Mesenteric fat pad (tissue), 1 donor: ENCODE data around the gene GRM1. TPM values are rescaled to one million over a fixed set of nuclear protein-coding genes. Genes with fewer than 3 reads are reported as not detected.
"Not testable (repeated sequence)": the region's sequence is repeated elsewhere in the genome, so short reads cannot be mapped to it uniquely, and the experiment has no call there.

Experiments used
- DNase-seq: peaks from one replicate; pipeline ENCODE4 v3.0.0-alpha.2; 2020; ENCODE audit warnings: low spot score
- total RNA-seq: library from RNA; stranded (reverse); fragmentation: NEBNext Ultra II Directional; extraction: Animal tissue kit (Norgen Biotek cat#: 25700); gene quantifications from one replicate; pipeline ENCODE4 v1.2.1, GENCODE V29; 2021
- donor health status: DM: yes; HTN: yes; CAD: no.

The GRM1 gene
- total RNA-seq, 1 donor from 2014 or later: not detected

DNA sequence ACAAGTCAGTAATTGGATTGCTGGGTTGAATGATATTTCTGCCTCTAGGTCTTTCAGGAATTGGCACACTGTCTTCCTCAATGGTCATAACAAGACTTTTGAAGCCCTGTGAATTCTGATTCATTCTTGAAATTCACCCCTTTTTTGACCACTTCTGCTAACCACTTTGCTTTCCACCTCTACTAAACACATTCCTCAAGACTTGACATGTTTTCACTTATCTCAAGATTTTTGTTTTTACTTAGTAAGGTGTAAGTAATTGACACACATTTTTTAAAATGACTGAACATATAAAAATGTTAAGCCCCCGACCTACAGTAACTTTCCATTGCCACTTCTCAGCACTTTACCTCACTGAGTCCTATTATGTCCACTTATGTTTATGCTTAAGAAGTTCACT is 239.1 kb downstream of the GRM1 start:
- DNase-seq: no peak

DNA sequence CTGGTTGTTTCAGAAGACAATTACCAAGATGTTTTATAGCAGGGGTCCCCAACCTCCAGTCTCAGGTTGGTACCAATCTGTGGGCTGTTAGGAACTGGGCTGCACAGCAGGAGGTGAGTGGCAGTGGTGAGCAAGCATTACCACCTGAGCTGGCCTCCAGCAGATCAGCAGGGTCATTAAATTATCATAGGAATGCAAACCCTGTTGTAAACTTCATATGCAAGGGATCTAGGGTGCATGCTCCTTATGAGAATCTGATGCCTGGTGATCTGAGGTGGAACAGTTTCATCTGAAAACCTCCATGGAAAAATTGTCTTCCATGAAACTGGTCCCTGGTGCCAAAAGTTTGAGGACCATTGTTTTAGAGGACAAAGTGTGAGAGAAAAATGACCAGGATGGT is 240.6 kb downstream of the GRM1 start:
- DNase-seq: no peak

DNA sequence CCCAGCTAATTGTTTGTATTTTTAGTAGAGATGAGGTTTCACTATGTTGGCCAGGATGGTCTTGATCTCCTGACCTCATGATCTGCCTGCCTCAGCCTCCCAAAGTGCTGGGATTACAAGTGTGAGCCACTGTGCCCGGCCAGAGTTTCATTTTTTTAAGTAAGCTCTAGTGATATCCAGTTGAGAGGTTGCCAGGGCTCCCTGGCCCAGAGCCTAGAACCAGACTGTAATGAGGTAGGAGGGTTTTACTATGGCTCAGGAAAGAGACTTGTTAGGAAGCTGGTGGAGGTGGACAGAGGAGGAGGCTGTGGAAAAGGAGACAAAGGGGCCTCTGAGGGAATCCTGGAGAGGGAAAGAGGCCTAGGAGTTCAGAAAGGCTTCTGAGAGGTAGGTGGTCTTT is 242.3 kb downstream of the GRM1 start:
- not testable (repeated sequence) for DNase-seq

DNA sequence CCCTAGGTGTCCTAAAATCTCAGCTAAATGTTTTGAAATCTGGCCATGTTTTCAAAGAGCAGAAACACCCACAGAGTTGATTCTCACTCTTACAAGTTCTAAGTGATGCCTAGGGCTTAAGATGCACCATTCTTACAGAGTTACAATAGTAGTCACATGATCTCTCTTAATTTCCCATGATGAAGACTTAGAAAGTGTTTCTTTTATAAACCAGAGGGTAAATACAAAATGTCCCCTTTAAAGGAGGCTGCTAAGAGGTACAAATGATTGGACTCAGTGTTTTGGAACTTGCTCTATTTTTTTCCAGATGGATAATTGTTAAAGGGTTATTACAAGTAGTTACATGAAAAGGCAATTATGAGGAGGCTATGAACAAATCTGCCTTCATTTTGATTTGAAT is 244.6 kb downstream of the GRM1 start:
- no peak for DNase-seq

DNA sequence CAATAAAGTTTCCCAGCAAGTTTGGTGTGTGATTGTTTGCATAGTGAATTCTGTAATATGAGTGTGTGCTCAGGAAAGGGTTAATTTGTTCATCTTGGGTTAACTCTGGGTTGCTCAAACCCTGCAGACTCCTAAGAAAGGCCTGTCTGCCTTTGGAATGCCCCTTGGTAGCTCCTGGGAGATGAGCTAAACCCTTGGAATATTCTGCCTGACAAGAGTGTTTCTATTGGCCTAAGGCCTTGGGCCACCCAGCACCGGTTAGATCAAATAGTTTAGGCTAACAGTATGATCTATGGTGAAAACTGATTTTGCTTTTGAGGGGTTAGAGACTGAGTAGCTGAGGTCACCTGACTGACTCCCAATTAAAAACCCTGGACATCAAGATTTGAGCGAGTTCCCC is 248.3 kb downstream of the GRM1 start:
- DNase-seq: no peak

DNA sequence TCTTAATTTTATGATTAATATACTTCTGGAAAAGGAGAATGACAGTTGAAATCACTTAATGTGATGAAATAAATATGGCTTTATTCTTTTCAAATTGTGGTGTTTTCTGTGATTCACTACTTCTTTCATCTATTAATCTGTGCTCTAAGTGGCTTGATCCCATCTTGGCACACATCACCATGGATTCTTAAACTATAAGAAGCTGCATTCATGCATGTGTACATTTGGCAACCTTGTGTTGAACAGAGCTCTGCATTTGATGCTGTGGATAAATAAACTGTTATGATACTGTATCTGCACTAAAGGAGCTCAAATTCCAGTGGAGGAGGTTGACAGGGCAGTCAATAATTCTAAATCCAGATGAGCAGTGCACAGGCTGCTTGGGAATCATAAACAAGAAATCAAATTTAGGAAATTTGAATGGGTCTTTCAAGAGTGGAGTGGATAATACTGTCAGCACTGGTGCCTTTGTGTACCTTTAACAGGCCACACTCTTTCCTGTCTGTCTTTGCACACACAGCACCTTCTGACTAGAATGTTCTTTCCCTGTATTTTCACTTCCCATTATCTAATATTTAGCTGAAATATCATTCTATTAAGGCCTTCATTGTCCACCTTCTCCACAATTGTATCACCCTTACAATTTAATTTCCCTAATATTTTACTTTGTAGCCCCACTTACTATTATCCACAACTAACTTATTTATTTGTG is 252.9 kb downstream of the GRM1 start:
- DNase-seq: no peak

DNA sequence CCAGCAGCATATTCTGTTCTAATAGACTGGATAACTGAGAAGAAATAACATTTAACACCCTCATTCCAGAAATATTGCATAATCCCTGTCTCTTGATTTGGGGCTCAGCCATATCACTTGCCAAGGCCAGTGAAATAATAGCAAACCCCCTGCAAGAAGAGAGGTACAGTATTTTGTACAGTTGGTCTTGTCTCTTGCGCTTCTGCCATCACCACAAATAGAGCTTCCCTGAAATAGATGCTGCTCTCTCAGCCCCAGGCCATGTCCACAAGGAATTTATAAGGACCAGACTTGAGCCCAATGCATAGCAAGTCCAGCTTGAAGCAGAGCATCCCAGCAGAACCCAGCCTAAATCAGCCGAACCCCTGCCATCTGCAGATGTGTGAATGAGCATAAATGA is 254.0 kb downstream of the GRM1 start:
- no peak for DNase-seq

DNA sequence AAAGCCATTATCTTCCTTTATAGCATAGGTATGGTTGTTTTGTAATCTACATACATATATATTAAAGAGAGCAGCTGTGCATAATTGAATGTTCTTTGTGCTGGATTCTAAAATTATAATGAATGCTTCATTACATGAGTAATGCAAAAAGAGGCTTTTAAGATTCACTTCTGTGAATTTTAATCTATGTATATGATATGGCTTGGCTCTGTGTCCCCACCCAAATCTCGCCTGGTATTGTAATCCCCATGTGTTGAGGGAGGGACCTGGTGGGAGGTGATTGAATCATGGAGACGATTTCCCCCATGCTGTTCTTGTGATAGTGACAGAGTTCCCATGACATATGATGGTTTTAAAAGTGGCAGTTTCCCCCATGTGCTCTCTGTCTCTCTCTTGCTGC is 255.4 kb downstream of the GRM1 start:
- DNase-seq: no peak

DNA sequence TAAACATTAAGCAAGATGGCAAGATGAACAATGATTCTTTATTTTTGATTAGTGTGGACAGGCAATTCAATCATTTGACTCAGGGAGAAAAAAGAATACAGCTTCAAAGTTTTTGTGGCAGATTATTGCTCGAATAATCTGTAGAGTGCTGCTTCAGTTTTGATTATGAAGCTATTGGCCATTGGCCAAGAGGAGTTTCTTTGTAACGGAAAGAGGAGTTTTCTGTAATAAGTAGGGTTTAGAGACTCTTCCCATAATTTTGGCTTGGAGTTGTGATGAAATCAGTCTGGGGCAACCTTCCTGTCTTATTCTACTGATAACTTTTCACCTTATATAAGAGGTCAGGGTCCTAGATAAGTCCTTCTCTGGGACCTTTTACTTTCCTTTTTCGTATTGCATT is 258.1 kb downstream of the GRM1 start:
- no peak for DNase-seq

DNA sequence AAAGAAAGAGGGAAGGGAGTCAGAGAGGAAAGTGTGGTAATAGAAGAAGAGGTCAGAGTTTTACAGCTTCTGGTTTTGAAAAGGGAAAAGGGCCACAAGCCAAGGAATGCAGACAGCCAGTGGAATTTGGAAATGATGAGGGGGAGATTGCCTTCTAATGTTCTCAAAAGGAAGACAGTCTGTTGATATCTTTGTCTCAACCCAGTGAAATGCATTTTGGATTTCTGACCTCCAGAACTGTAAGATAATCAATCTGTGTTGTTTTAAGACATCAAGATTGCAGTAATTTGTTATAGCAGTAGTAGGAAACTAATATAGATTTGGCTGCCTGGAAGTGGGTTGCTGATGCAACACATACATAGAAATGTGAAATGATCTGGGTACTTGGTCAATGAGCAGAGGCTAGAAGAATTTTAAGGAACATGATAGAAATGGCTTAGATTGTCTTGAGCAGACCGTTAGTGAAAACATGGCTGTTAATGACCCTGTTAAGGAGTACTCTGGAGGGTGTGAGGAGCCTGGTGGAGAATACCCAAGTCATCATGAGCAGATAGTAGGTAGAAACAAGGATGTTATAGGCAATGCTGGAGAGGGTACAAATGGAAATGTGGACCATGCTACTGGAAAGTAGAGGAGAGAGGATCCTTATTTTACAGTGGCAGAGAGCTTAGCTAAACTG is 259.0 kb downstream of the GRM1 start:
- DNase-seq: no peak

DNA sequence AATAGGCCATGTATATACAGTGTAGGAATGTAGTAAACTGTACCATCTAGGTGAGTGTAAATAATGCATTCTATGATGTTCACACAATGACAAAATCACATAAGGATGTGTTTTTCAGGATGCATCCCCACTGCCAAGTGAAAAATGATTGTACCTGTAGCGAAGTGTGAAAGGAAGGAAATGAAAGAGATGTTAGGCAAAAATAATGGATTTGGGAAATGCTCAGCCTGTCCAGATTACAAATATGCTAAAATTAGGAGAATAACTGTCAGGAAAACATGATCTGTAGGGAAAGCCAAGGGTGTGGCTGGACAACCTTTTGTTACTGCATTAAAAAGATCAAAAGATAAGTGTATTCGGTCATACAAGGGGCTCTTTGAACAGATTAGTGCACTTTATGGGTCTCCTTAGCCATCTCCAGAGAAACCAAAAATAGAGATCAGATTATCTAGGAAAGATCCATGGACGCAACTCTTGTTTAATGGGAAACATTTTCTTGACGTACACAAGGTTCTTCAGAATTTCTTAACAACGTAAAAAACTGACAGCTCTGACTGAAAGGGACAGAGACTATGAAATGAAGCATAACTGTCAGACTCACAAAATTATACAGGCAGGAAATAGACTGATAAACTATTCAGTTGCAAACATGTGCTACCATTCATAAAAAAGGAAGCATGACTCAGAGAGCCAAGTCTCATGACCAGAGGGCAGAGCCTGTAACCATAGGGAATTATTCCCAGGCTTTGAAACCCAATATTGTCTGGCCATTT is 261.1 kb downstream of the GRM1 start:
- no peak for DNase-seq

DNA sequence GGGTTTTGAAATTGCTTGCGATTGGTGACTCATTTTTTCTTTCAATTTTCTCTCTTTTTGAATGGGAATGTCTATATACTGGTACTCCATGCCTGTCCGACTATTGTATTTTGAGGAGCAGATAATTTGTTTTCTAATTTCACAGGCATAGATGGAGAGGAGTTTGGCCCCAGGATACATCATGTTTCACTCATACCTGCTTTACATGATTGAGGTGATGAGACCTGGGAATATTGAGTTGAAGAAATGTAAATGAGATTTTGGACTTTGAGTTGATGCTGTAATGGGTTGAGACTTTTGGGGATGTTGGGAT is 261.7 kb downstream of the GRM1 start:
- no peak for DNase-seq

DNA sequence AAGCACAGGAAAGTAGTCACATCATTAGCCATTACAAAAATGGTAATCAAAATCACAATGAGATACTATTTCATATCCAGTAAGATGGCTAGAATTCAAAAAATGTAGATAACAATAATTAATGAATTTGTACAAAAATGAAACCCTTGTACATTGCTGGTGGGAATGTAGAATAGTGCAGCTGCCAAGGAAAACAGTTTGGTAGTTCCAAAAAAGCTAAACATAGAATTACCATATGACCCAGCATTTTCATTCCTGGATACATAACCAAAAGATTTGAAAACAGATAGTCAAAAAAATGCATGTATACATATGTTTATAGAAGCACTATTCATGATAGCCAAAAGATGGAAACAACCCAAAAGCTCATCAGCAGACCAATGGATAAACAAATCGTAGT is 263.6 kb downstream of the GRM1 start:
- no peak for DNase-seq

DNA sequence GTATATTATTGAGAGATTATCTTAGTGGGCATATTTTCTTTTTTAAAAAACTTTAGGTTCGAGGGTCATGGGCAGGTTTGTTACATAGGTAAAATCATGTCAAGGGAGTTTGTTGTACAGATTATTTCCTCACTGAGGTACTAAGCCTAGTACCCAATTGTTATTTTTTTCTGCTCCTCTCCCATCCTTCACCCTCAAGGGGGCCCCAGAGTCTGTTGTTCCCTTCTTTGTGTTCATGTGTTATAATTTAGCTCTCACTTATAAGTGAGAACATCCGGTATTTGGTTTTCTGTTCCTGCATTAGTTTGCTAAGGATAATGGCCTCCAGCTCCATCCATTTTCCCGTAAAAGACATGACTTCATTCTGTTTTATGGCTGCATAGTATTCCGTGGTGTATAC is 266.8 kb downstream of the GRM1 start:
- DNase-seq: no peak

DNA sequence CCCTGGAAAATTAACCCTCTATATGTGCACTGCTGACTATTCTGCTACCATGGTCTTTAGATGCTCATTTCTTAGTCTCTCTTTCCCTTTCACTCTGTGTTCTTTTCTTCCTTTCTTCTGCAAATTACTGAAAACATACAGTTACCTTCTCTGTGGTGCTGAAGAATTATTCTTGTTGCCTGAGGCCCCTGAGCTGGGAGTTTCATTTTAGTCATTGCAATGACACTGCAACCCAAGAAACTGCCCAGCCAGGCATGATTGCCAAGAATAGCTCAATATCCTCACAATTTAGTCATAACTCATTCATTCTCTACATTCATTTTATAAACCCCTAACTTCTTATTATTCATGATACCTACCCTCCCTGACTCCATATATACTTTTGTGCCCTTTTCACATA is 269.0 kb downstream of the GRM1 start:
- no peak for DNase-seq

DNA sequence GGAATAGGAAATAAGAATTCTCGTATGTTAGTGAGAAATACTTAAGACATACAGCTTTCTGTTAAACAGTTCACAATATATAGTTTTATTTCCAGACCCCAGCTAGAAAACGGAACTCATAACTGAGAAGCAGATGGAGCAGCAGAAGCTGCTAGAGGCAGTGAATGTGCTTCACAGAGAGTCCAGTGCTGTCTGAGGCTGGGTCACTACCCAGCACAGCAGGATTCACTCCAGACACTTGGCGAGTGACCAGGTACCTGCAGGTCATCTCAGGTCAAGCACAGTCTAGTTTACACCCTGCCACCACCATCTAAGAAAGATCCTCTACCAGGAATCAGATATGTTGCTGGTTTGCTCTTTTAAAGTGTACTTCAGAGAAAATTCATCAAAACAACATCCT is 271.7 kb downstream of the GRM1 start:
- no peak for DNase-seq

DNA sequence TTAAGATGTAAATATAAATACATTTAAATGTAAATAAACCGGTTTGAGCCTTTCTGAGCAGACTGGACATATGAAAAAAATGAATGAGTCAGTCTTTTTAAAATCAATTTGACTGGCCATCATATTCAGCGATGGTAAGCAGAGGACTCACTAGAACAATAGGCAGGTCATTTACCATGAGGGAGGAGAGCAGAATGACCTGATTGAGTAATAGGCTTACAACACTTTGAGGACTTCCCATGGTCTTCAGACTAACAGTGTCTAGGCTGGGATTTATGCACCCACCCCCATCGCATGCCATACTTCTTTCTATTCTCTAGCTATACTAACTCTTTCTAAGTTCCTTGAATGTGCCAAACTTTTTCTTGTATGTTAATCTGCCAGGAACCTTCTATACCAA is 272.9 kb downstream of the GRM1 start:
- no peak for DNase-seq

DNA sequence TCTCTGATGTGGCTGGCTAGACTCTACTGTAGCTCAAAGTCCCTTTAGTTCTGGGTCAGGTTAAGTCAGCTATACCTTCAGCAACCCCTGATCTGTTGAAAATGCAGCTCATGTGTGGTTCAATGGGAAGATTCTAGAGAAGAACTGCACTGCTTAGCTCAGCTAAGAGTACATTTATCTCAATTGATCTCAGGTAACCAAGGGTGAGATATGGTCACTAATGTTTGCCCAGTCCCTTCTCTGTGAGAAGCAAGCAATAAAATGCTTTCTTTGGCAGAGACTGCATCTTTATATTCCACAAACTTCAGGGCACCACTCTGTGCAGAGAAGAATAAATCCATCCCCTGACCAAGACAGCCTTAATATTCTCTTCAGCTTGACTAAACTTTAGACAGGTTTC is 274.1 kb downstream of the GRM1 start:
- DNase-seq: no peak

DNA sequence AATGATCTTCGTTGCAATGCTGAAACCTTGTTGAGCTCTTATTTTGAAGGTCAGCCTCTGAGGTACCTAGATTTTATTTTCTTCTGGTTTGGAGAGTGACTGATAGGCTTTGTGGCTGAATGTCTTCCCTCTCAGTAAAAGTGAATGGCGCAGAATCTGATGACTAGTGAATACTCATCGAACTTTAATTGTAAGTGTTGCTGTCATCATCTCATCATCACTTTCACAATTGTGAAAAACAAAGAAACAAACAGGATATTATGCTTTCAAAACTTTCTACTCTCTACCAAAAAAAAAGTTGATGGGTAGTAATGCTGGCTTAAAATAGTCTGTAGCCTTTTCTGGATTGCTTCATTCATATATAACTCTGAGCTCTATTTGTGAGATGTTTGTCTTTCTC is 275.3 kb downstream of the GRM1 start:
- DNase-seq: no peak

DNA sequence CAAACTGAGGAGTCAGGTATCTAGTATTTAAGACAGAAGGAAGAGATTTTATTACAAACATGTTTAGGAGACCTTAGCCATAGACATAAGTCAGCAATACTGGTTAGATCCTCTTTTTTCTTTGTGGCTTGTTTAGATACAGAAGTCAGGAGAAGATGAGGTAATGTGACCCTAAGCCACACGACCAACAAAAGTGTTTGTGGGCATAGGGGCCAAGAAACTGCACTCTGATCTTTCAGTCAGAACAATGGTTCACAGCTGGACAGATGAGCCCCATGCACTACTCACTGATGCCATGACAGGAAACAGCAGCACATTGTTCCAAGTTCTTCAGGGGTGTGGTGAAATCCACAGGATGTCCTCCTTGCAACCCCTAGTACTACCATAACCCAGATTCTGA is 276.2 kb downstream of the GRM1 start:
- no peak for DNase-seq

DNA sequence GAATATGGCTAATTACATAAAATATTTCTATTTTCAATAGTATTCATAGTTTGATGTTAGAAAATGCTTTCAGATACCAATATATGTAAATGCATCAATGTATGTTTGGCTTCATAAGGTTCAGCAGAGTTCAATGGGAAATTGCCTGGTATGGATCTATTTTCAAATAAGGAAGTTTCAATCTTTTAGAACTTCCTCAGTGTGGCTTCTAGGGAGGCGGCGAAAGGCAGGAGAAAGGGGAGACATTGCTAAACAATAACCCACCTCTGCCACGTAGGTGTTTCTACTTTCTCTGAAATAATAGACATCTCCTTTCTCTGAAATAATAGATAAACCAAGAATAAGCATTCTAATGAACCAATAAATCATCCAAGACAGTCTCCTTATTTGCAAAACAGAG is 277.1 kb downstream of the GRM1 start:
- DNase-seq: no peak

DNA sequence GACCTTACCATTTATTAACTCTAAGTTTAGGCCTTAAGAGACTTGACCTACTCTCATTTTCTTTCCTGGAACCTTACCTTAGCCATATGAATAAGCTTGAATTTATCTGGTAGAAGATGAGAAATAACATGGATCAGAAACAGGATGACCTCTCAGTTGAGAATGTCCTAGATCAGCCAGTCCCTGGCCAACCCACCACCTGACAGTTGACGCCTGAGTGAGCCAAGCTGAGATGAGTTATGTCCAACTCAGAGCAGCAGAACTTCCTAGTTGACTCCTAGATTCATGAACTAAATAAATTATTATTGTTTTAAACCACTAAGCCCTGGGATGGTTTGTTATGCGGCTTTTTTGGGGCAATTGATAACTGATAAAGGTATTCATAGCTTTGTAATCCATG is 281.8 kb downstream of the GRM1 start:
- no peak for DNase-seq

DNA sequence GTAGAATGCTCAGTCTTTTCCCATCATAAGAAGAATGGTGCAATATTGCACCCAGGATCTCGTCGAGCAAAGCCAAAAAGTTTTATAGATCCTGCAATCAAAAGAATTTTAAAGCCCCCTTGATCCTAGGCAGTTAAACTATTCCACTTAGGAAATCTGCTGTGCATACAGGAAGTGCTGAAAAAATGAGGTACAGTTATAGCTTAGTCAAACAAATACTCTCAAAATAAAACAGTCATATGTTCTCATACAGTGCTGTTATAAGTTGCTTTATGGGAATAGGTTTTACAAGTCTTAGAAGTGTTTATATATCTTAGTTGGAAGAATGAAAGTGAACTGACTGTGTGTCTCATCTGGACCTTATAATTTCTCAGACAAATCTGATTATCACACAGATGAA is 282.2 kb downstream of the GRM1 start:
- no peak for DNase-seq
